K562 (cell line): ENCODE measurements around the gene CAVIN1. TPM values are rescaled to one million over a fixed set of nuclear protein-coding genes. Genes with fewer than 3 reads are reported as not detected.

Source experiments
- ARHGAP35 ChIP-seq: fragments of 450-650 bp; IDR thresholded peaks from 2 replicates; pipeline ENCODE4 v1.6.1; 2018; ENCODE audit not compliant: partially characterized antibody
- CBFA2T2 ChIP-seq: fragments of 450-650 bp; conservative IDR thresholded peaks from 2 replicates; pipeline ENCODE4 v1.6.1; 2017; ENCODE audit warnings: mild to moderate bottlenecking
- CREBBP ChIP-seq: IDR thresholded peaks from one replicate; pipeline ENCODE4 v1.6.1; 2012; ENCODE audit warnings: low read depth, mild to moderate bottlenecking, control low read depth, inconsistent platforms, low read length
- DEAF1 ChIP-seq: fragments of 450-650 bp; formaldehyde crosslinking; IDR thresholded peaks from 2 replicates; pipeline ENCODE4 v1.4.0; 2020; ENCODE audit warnings: mild to moderate bottlenecking, moderate library complexity
- E2F6 ChIP-seq, 2 experiments: IDR thresholded peaks; 2 replicates each; pipeline ENCODE4 v1.6.1; 2011; ENCODE audit warnings: borderline replicate concordance in 1 of 2, control low read depth in 1 of 2, low read depth in 1 of 2, low read length in 1 of 2, mild to moderate bottlenecking in 1 of 2, mixed read lengths in 1 of 2, moderate library complexity in 1 of 2; ENCODE audit not compliant: insufficient read depth in 1 of 2, insufficient read length in 1 of 2, poor library complexity in 1 of 2, severe bottlenecking in 1 of 2; ENCODE audit errors: extremely low read depth in 1 of 2
- EWSR1 ChIP-seq: fragments of 450-650 bp; IDR thresholded peaks from 2 replicates; pipeline ENCODE4 v1.6.1; 2018; ENCODE audit warnings: borderline replicate concordance, mild to moderate bottlenecking, low read depth, moderate library complexity; ENCODE audit not compliant: partially characterized antibody
- EZH2 ChIP-seq: IDR thresholded peaks from 2 replicates; pipeline ENCODE4 v1.6.1; 2012; ENCODE audit warnings: low read depth, mild to moderate bottlenecking, inconsistent platforms, low read length, borderline replicate concordance
- GABPB2 ChIP-seq: fragments of 250-450 bp; sonication (Bioruptor Pico); conservative IDR thresholded peaks from 2 replicates; pipeline ENCODE4 v1.5.1; 2021; ENCODE audit warnings: mild to moderate bottlenecking
- HNRNPL ChIP-seq: fragments of 200-400 bp; formaldehyde crosslinking; IDR thresholded peaks from 2 replicates; pipeline ENCODE4 v1.6.1; 2017; ENCODE audit warnings: low read depth, mild to moderate bottlenecking, low read length
- IRF9 ChIP-seq: fragments of 450-650 bp; IDR thresholded peaks from 2 replicates; pipeline ENCODE4 v1.6.1; 2016; ENCODE audit warnings: missing biosample characterization, missing genetic modification characterization
- MAZ ChIP-seq, 2 experiments: fragments of 450-650 bp in 1 of 2; sonication (generic) in 1 of 2; formaldehyde crosslinking; IDR thresholded peaks in 1 of 2; conservative IDR thresholded peaks in 1 of 2; 2 replicates each; pipeline versions ENCODE4 v1.4.0 to v1.5.0; 2020; ENCODE audit warnings: mild to moderate bottlenecking in 1 of 2, missing genetic modification reagents in 1 of 2
- MTF1 ChIP-seq: fragments of 250-450 bp; sonication (Bioruptor Pico); IDR thresholded peaks from 2 replicates; pipeline ENCODE4 v1.9.0; 2021; ENCODE audit warnings: moderate library complexity, mild to moderate bottlenecking, inconsistent platforms, borderline replicate concordance
- NELFE ChIP-seq: IDR thresholded peaks from 2 replicates; pipeline ENCODE4 v1.6.1; 2011; ENCODE audit warnings: mild to moderate bottlenecking; ENCODE audit not compliant: insufficient read depth, insufficient read length
- PCBP1 ChIP-seq: fragments of 200-400 bp; formaldehyde crosslinking; IDR thresholded peaks from 2 replicates; pipeline ENCODE4 v1.6.1; 2018; ENCODE audit warnings: mild to moderate bottlenecking, low read depth, low read length; ENCODE audit not compliant: poor library complexity, severe bottlenecking
- POLR2G ChIP-seq: fragments of 200-400 bp; formaldehyde crosslinking; IDR thresholded peaks from 2 replicates; pipeline ENCODE4 v1.6.1; 2017; ENCODE audit warnings: low read depth, mild to moderate bottlenecking, antibody characterized with exemption, low read length, moderate library complexity
- SUPT5H ChIP-seq: fragments of 450-650 bp; IDR thresholded peaks from 2 replicates; pipeline ENCODE4 v1.6.1; 2016
- THRAP3 ChIP-seq: fragments of 450-650 bp; IDR thresholded peaks from 2 replicates; pipeline ENCODE4 v1.6.1; 2016; ENCODE audit warnings: mild to moderate bottlenecking, inconsistent platforms, borderline replicate concordance
- ZBED1 ChIP-seq: IDR thresholded peaks from 2 replicates; pipeline ENCODE4 v1.6.1; 2014
- ZBTB12 ChIP-seq: fragments of 250-450 bp; sonication (Bioruptor Pico); IDR thresholded peaks from 2 replicates; pipeline ENCODE4 v1.4.0; 2020
- ZBTB7A ChIP-seq: IDR thresholded peaks from 2 replicates; pipeline ENCODE4 v1.6.1; 2011; ENCODE audit warnings: low read depth, mild to moderate bottlenecking, low read length, moderate library complexity, borderline replicate concordance; ENCODE audit not compliant: control insufficient read depth
- ZNF217 ChIP-seq: sonication (generic); formaldehyde crosslinking; IDR thresholded peaks from 2 replicates; pipeline ENCODE4 v1.8.0; 2022; ENCODE audit warnings: mild to moderate bottlenecking, missing genetic modification reagents
- ZNF274 ChIP-seq: IDR thresholded peaks from 2 replicates; pipeline ENCODE4 v1.6.1; 2011; ENCODE audit warnings: low read depth, mild to moderate bottlenecking, low read length, moderate library complexity, borderline replicate concordance
- ZNF707 ChIP-seq: fragments of 250-450 bp; sonication (Bioruptor Pico); conservative IDR thresholded peaks from 2 replicates; pipeline ENCODE4 v1.8.0; 2022; ENCODE audit warnings: inconsistent platforms, mild to moderate bottlenecking, moderate library complexity
- polyA plus RNA-seq, 8 experiments: library from polyadenylated mRNA; depleted of rRNA in 4 of 8; stranded (reverse) in 5 of 8; unstranded in 3 of 8; fragments of >200 nt; fragmentation: Nextera tagmentation in 2 of 8; fragmentation: Illumina TruSeq in 1 of 8; extraction: Ambion mirVana in 2 of 8; extraction: Trizol in 1 of 8; gene quantifications; 2 replicates each; pipeline versions ENCODE4 v1.2.1 to v1.2.3, GENCODE V29; 2011 to 2014; ENCODE audit warnings: inconsistent platforms in 1 of 8, missing spikeins in 1 of 8
- total RNA-seq, 7 experiments: library from RNA; depleted of rRNA in 6 of 7; stranded (reverse); fragments of >200 nt in 6 of 7; fragmentation: Illumina TruSeq in 2 of 7; extraction: Trizol in 2 of 7; gene quantifications; 2 replicates each; pipeline versions ENCODE4 v1.2.1 to v1.2.3, GENCODE V29; 2011 to 2021; ENCODE audit warnings: low replicate concordance in 1 of 7

The CAVIN1 gene
- total and polyA plus RNA-seq, 9 of the 15 experiments (the other 6 are each of a cell fraction or from before 2014, with no cell fraction given): 6.8 to 162 (median 74.5) TPM

- TF ChIP-seq MTF1: no peak
- no peak for TF ChIP-seq ZNF274
- no peak for TF ChIP-seq ZNF707 (CRISPR knock-in tag)
- peak in 1 of 2 experiments; percentile 36 for TF ChIP-seq E2F6 (IDR thresholded peaks at IDR 0.05; ENCODE audit: borderline replicate concordance in 1 of 2, extremely low read depth in 1 of 2, insufficient read depth in 1 of 2, insufficient read length in 1 of 2, low read depth in 1 of 2, low read length in 1 of 2, poor library complexity in 1 of 2, severe bottlenecking in 1 of 2)
- peak; percentile 89 for TF ChIP-seq ZBTB7A
- TF ChIP-seq PCBP1: peak; percentile 82
- TF ChIP-seq GABPB2 (CRISPR knock-in tag): no peak
- no peak for TF ChIP-seq IRF9 (tag)
- peak; percentile 35 to 64; a peak in 3 of 4 replicates for TF ChIP-seq MAZ (CRISPR knock-in tag; conservative IDR thresholded peaks at IDR 0.05 in 1 of 2, IDR thresholded peaks at IDR 0.05 in 1 of 2)
- no peak for TF ChIP-seq THRAP3
- TF ChIP-seq ZBED1: no peak
- TF ChIP-seq ZNF217 (CRISPR knock-in tag): no peak
- no peak for TF ChIP-seq ARHGAP35
- no peak for TF ChIP-seq ZBTB12
- peak; percentile 50; the same call in 1 of the 2 replicates for TF ChIP-seq HNRNPL
- no peak for TF ChIP-seq CREBBP
- no peak for TF ChIP-seq EWSR1
- no peak for TF ChIP-seq DEAF1 (CRISPR knock-in tag)
- TF ChIP-seq POLR2G: peak; percentile 67
- TF ChIP-seq SUPT5H: no peak
- no peak for TF ChIP-seq EZH2
- no peak for TF ChIP-seq CBFA2T2
- TF ChIP-seq NELFE: no peak
Measured at GRCh38 chr17:42421507-42422338, 1.3 kb downstream of the CAVIN1 start (continued).
